HepG2 (cell line): ENCODE data around the gene RCAN2.

ENCODE experiments used
- CEBPB ChIP-seq: IDR thresholded peaks from 2 replicates; pipeline ENCODE4 v1.6.1; 2011; ENCODE audit warnings: low read depth, low read length, improper control_type of control experiment, borderline replicate concordance
- KAT8 ChIP-seq: IDR thresholded peaks from 2 replicates; pipeline ENCODE4 v1.6.1; 2016; ENCODE audit warnings: missing genetic modification reagents, missing compliant biosample characterization
- POLR2AphosphoS5 ChIP-seq: IDR thresholded peaks from 2 replicates; pipeline ENCODE4 v1.6.1; 2012; ENCODE audit warnings: low read depth, low read length
- RBM22 ChIP-seq: fragments of 200-400 bp; formaldehyde crosslinking; optimal IDR thresholded peaks from 2 replicates; pipeline ENCODE3; 2017; ENCODE audit warnings: mild to moderate bottlenecking, low read length, moderate library complexity
- SMAD3 ChIP-seq: sonication (generic); formaldehyde crosslinking; IDR thresholded peaks from 2 replicates; pipeline ENCODE4 v1.4.0; 2020; ENCODE audit warnings: missing genetic modification reagents
- SRF ChIP-seq: IDR thresholded peaks from 2 replicates; pipeline ENCODE4 v1.6.1; 2011; ENCODE audit warnings: mild to moderate bottlenecking, low read depth, low read length, moderate library complexity
- SRSF4 ChIP-seq: fragments of 200-400 bp; formaldehyde crosslinking; IDR thresholded peaks from one replicate; pipeline ENCODE4 v1.6.1; 2018; ENCODE audit warnings: mild to moderate bottlenecking, low read depth, low read length, moderate library complexity; ENCODE audit not compliant: poor library complexity, severe bottlenecking
- ZNF672 ChIP-seq: sonication (generic); formaldehyde crosslinking; IDR thresholded peaks from 2 replicates; pipeline ENCODE4 v1.8.1; 2022; ENCODE audit warnings: missing genetic modification reagents
- TF ChIP-seq, protein P1 (sequence below): sonication (generic); formaldehyde crosslinking; IDR thresholded peaks from 2 replicates; pipeline ENCODE4 v1.5.0; 2020; ENCODE audit warnings: missing genetic modification reagents

DNA sequence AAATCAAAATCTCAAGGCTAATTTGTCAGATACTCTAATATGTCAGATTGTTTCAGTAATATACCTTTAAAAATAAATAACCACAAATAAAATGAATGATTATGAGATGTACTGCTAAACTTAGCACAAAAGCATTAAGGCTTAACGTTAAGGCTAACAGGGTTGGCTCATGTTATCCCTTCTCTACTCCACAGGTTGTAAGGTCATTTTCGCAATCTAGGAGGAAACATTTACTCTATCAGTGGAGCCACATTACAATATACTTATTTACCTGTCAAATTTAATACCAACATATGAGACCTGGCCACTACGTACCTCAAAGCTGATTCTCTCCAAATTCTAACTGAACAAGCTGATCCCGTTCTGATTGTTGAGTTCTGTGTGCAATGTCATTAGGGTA is 95.7 kb downstream of the RCAN2 start:
- TF ChIP-seq POLR2AphosphoS5 (no peak), SMAD3 (no peak), CEBPB (no peak), SRF (no peak), ZNF672 (CRISPR knock-in tag) (no peak), KAT8 (no peak), RBM22 (no peak), SRSF4 (no peak)
- TF ChIP-seq, protein P1, sequence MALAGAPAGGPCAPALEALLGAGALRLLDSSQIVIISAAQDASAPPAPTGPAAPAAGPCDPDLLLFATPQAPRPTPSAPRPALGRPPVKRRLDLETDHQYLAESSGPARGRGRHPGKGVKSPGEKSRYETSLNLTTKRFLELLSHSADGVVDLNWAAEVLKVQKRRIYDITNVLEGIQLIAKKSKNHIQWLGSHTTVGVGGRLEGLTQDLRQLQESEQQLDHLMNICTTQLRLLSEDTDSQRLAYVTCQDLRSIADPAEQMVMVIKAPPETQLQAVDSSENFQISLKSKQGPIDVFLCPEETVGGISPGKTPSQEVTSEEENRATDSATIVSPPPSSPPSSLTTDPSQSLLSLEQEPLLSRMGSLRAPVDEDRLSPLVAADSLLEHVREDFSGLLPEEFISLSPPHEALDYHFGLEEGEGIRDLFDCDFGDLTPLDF (CRISPR knock-in tag), result no peak
